Measurements from ENCODE around the gene RAB6A.
A peak's percentile ranks its signal among the peaks of the same experiment; 100 is the strongest.

Gene RAB6A

GRCh38 chr11:73760679-73761402 is at the start of gene RAB6A:
TSS of gene RAB6A (minus strand) at chr11:73761074. CDS start at chr11:73760635, 439 bp downstream.
- peak within 1 kb of the TSS; percentile 80 for H2AFZ ChIP-seq (ENCODE audit: low read depth)
- peak within 1 kb of the TSS; percentile 68 for H3K9ac ChIP-seq
- no peak for TF ChIP-seq CTCF (conservative IDR thresholded peaks at IDR 0.05; ENCODE audit: low read depth, low read length)
- no peaks in the 10 kb centered on the region for H4K20me1 ChIP-seq (ENCODE audit: insufficient read depth)
- H3K27me3 ChIP-seq (ENCODE audit: insufficient read depth, low read depth): no peaks in the 10 kb centered on the region
- H3K79me2 ChIP-seq (ENCODE audit: insufficient read depth, low read depth): peaks cover 40% of the 10 kb centered on the region
- no peak within 1 kb of the TSS for H3K4me3 ChIP-seq (IDR thresholded peaks at IDR 0.05; ENCODE audit: insufficient read depth, low read depth, low read length)
- H3K36me3 ChIP-seq (ENCODE audit: insufficient read depth): no peaks in the 10 kb centered on the region
- H3K4me1 ChIP-seq (ENCODE audit: low read depth, poor library complexity, severe bottlenecking): peaks cover 19% of the 10 kb centered on the region
- peak within 1 kb of the TSS; percentile 85 for H3K4me2 ChIP-seq
- peak within 1 kb of the TSS; percentile 45; the same call in 1 of the 2 replicates for H3K27ac ChIP-seq

GRCh38 chr11:73810637-73811036 is 49.8 kb upstream of the RAB6A start:
- Histone ChIP-seq H3K79me2 (ENCODE audit: insufficient read depth, low read depth) (no peaks in the 10 kb centered on the region), H3K36me3 (ENCODE audit: insufficient read depth) (no peaks in the 10 kb centered on the region), H3K4me2 (no peak overlapping the region), H3K9ac (no peak overlapping the region), H3K27ac (no peak overlapping the region), H3K27me3 (ENCODE audit: insufficient read depth, low read depth) (no peaks in the 10 kb centered on the region), H2AFZ (ENCODE audit: low read depth) (no peak overlapping the region), H3K4me3 (IDR thresholded peaks at IDR 0.05; ENCODE audit: insufficient read depth, low read depth, low read length) (no peak overlapping the region), H3K4me1 (ENCODE audit: low read depth, poor library complexity, severe bottlenecking) (no peaks in the 10 kb centered on the region), H4K20me1 (ENCODE audit: insufficient read depth) (no peaks in the 10 kb centered on the region)
- TF ChIP-seq CTCF (conservative IDR thresholded peaks at IDR 0.05; ENCODE audit: low read depth, low read length): no peak

- H3K79me2 ChIP-seq (ENCODE audit: insufficient read depth, low read depth): no peaks in the 10 kb centered on the region
- TF ChIP-seq CTCF (conservative IDR thresholded peaks at IDR 0.05; ENCODE audit: low read depth, low read length): no peak
- no peaks in the 10 kb centered on the region for H3K36me3 ChIP-seq (ENCODE audit: insufficient read depth)
These were observed 47.2 kb upstream of the RAB6A start for GRCh38 chr11:73808052-73808451.

DNA sequence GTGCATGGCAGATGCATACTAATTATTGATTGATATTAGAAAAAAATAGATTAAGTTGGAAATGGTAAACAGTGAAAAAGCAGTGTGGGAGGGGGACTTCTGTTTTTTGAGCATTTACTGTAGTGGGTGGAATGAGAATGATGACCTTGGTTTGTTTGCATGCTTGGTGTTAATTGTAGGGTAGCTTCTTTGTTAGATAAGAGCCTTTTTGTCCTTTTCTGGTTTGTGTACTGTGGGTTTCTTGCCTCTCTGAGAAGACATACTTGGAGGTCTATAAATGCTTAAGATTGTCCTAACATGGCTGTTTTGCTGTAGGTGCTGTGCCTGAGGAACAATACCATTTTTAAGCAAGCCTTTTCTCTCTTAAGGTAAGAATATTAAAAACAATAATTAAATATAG is 43.8 kb upstream of the RAB6A start:
- Histone ChIP-seq H3K27me3 (ENCODE audit: insufficient read depth, low read depth) (no peaks in the 10 kb centered on the region), H3K4me2 (no peak overlapping the region), H3K79me2 (ENCODE audit: insufficient read depth, low read depth) (no peaks in the 10 kb centered on the region), H3K4me1 (ENCODE audit: low read depth, poor library complexity, severe bottlenecking) (no peaks in the 10 kb centered on the region), H3K9ac (no peak overlapping the region), H2AFZ (ENCODE audit: low read depth) (no peak overlapping the region), H4K20me1 (ENCODE audit: insufficient read depth) (no peaks in the 10 kb centered on the region), H3K36me3 (ENCODE audit: insufficient read depth) (no peaks in the 10 kb centered on the region), H3K4me3 (IDR thresholded peaks at IDR 0.05; ENCODE audit: insufficient read depth, low read depth, low read length) (no peak overlapping the region), H3K27ac (no peak overlapping the region)
- no peak for TF ChIP-seq CTCF (conservative IDR thresholded peaks at IDR 0.05; ENCODE audit: low read depth, low read length)

More at GRCh38 chr11:73808052-73808451, 47.2 kb upstream of the RAB6A start:
- no peak overlapping the region for H3K4me2 ChIP-seq
- H3K4me1 ChIP-seq (ENCODE audit: low read depth, poor library complexity, severe bottlenecking): no peaks in the 10 kb centered on the region
- no peaks in the 10 kb centered on the region for H3K27me3 ChIP-seq (ENCODE audit: insufficient read depth, low read depth)
- H2AFZ ChIP-seq (ENCODE audit: low read depth): no peak overlapping the region
- no peak overlapping the region for H3K4me3 ChIP-seq (IDR thresholded peaks at IDR 0.05; ENCODE audit: insufficient read depth, low read depth, low read length)
- no peak overlapping the region for H3K27ac ChIP-seq
- no peaks in the 10 kb centered on the region for H4K20me1 ChIP-seq (ENCODE audit: insufficient read depth)
- H3K9ac ChIP-seq: no peak overlapping the region
